HG02759 (cell line): ENCODE data around the gene XPNPEP1.

Source experiments
- ATAC-seq: cut with Tn5 transposase; IDR thresholded peaks from one replicate; pipeline ENCODE4 v1.9.1; 2021; ENCODE audit warnings: mild to moderate bottlenecking, moderate library complexity; ENCODE audit not compliant: unreplicated experiment

XPNPEP1 gene

GRCh38 chr10:109895848-109896247 is 27.5 kb downstream of the XPNPEP1 start:
- no peak for ATAC-seq

GRCh38 chr10:109895095-109895818 is 28.1 kb downstream of the XPNPEP1 start:
- no peak for ATAC-seq

- ATAC-seq, result no peak
These were observed 28.8 kb downstream of the XPNPEP1 start for GRCh38 chr10:109894516-109894915.

- no peak for ATAC-seq
These were observed 29.9 kb downstream of the XPNPEP1 start for GRCh38 chr10:109893386-109893785.

- ATAC-seq, result no peak
These were observed 30.4 kb downstream of the XPNPEP1 start for GRCh38 chr10:109892931-109893330.

- no peak for ATAC-seq
These were observed 31.2 kb downstream of the XPNPEP1 start for GRCh38 chr10:109892117-109892516.

GRCh38 chr10:109891105-109891504 is 32.2 kb downstream of the XPNPEP1 start:
- no peak for ATAC-seq

GRCh38 chr10:109889867-109890266 is 33.4 kb downstream of the XPNPEP1 start:
- ATAC-seq, result no peak

GRCh38 chr10:109887776-109888175 is 35.5 kb downstream of the XPNPEP1 start:
- no peak for ATAC-seq

- ATAC-seq, result no peak
These were observed 36.1 kb downstream of the XPNPEP1 start for GRCh38 chr10:109887243-109887642.

- ATAC-seq, result no peak
These were observed 36.5 kb downstream of the XPNPEP1 start for GRCh38 chr10:109886781-109887140.

- ATAC-seq, result no peak
These were observed 37.1 kb downstream of the XPNPEP1 start for GRCh38 chr10:109886037-109886780.

GRCh38 chr10:109883859-109884771 is 39.2 kb downstream of the XPNPEP1 start:
- peak; percentile 62 for ATAC-seq

GRCh38 chr10:109882251-109883057 is 40.9 kb downstream of the XPNPEP1 start:
- ATAC-seq, result no peak

- ATAC-seq, result no peak
These were observed 41.6 kb downstream of the XPNPEP1 start for GRCh38 chr10:109881769-109882057.

- peak; percentile 83 for ATAC-seq
These were observed 42.2 kb downstream of the XPNPEP1 start for GRCh38 chr10:109880886-109881768.

GRCh38 chr10:109877546-109877945 is 45.8 kb downstream of the XPNPEP1 start:
- no peak for ATAC-seq

GRCh38 chr10:109875828-109876821 is 47.2 kb downstream of the XPNPEP1 start:
- ATAC-seq, result no peak

- no peak for ATAC-seq
These were observed 48.2 kb downstream of the XPNPEP1 start for GRCh38 chr10:109875151-109875568.
